GM12878 (cell line): ENCODE measurements around the gene FAM193B. TPM values are rescaled to one million over a fixed set of nuclear protein-coding genes. Genes with fewer than 3 reads are reported as not detected.

Experiments
- BCL3 ChIP-seq: IDR thresholded peaks from 2 replicates; pipeline ENCODE4 v1.6.1; 2011; ENCODE audit warnings: borderline replicate concordance, low read depth, mild to moderate bottlenecking, moderate library complexity, low read length; ENCODE audit not compliant: insufficient read depth, poor library complexity, severe bottlenecking
- BHLHE40 ChIP-seq, 2 experiments: fragments of 450-650 bp in 1 of 2; IDR thresholded peaks; 2 replicates each; pipeline ENCODE4 v1.6.1; 2011 to 2017; ENCODE audit warnings: low read depth in 2 of 2, borderline replicate concordance in 1 of 2, improper control_type of control experiment in 1 of 2, low read length in 1 of 2, mild to moderate bottlenecking in 1 of 2
- CBX5 ChIP-seq: sonication (generic); IDR thresholded peaks from 2 replicates; pipeline ENCODE4 v1.6.1; 2016; ENCODE audit warnings: low read depth, moderate library complexity, mild to moderate bottlenecking, inconsistent platforms
- E2F4 ChIP-seq: IDR thresholded peaks from 2 replicates; pipeline ENCODE4 v1.6.1; 2012; ENCODE audit warnings: low read depth, low read length, improper control_type of control experiment
- E2F8 ChIP-seq: fragments of 450-650 bp; IDR thresholded peaks from 2 replicates; pipeline ENCODE4 v1.6.1; 2018; ENCODE audit warnings: mild to moderate bottlenecking, low read depth, moderate library complexity; ENCODE audit not compliant: partially characterized antibody
- E4F1 ChIP-seq: fragments of 450-650 bp; IDR thresholded peaks from 2 replicates; pipeline ENCODE4 v1.6.1; 2018; ENCODE audit warnings: borderline replicate concordance, mild to moderate bottlenecking; ENCODE audit not compliant: partially characterized antibody
- ESRRA ChIP-seq: IDR thresholded peaks from 2 replicates; pipeline ENCODE4 v1.6.1; 2012; ENCODE audit warnings: mild to moderate bottlenecking, low read length, improper control_type of control experiment
- EZH2 ChIP-seq: IDR thresholded peaks from 2 replicates; pipeline ENCODE4 v1.6.1; 2012; ENCODE audit warnings: low read depth, mild to moderate bottlenecking, control low read depth, inconsistent platforms, low read length, borderline replicate concordance; ENCODE audit not compliant: control insufficient read depth
- HDGF ChIP-seq: fragments of 450-650 bp; IDR thresholded peaks from 2 replicates; pipeline ENCODE4 v1.6.1; 2016; ENCODE audit warnings: antibody characterized with exemption
- IKZF1 ChIP-seq: fragments of 450-650 bp; conservative IDR thresholded peaks from 2 replicates; pipeline ENCODE4 v1.6.1; 2017; ENCODE audit warnings: antibody characterized with exemption, mild to moderate bottlenecking
- JUNB ChIP-seq: IDR thresholded peaks from 2 replicates; pipeline ENCODE4 v1.6.1; 2016; ENCODE audit warnings: antibody characterized with exemption, mild to moderate bottlenecking
- MLLT1 ChIP-seq: fragments of 450-650 bp; IDR thresholded peaks from 2 replicates; pipeline ENCODE4 v1.6.1; 2016; ENCODE audit warnings: mild to moderate bottlenecking
- NFYA ChIP-seq: IDR thresholded peaks from 2 replicates; pipeline ENCODE4 v1.6.1; 2011; ENCODE audit warnings: low read depth, mild to moderate bottlenecking, low read length, improper control_type of control experiment, borderline replicate concordance
- SIX5 ChIP-seq: IDR thresholded peaks from 2 replicates; pipeline ENCODE4 v1.6.1; 2011; ENCODE audit warnings: mild to moderate bottlenecking, low read depth, low read length, moderate library complexity; ENCODE audit not compliant: severe bottlenecking
- SMAD5 ChIP-seq: IDR thresholded peaks from 2 replicates; pipeline ENCODE4 v1.6.1; 2016; ENCODE audit warnings: antibody characterized with exemption, low read depth
- SMARCA5 ChIP-seq: fragments of 450-650 bp; IDR thresholded peaks from 2 replicates; pipeline ENCODE4 v1.6.1; 2017; ENCODE audit warnings: mild to moderate bottlenecking
- SMC3 ChIP-seq: IDR thresholded peaks from 2 replicates; pipeline ENCODE4 v1.6.1; 2011; ENCODE audit warnings: low read length, improper control_type of control experiment, borderline replicate concordance
- SP1 ChIP-seq: IDR thresholded peaks from one replicate; pipeline ENCODE4 v1.6.1; 2011; ENCODE audit warnings: low read depth, low read length
- TARDBP ChIP-seq: IDR thresholded peaks from 2 replicates; pipeline ENCODE4 v1.6.1; 2016; ENCODE audit warnings: borderline replicate concordance
- YBX1 ChIP-seq: fragments of 450-650 bp; IDR thresholded peaks from 2 replicates; pipeline ENCODE4 v1.6.1; 2016; ENCODE audit warnings: antibody characterized with exemption
- ZNF24 ChIP-seq: fragments of 450-650 bp; IDR thresholded peaks from 2 replicates; pipeline ENCODE4 v1.6.1; 2017; ENCODE audit warnings: antibody characterized with exemption, mild to moderate bottlenecking
- polyA plus RNA-seq, 11 experiments: library from polyadenylated mRNA; depleted of rRNA in 4 of 11; unstranded in 6 of 11; stranded (reverse) in 5 of 11; fragments of >200 nt; fragmentation: Nextera tagmentation in 4 of 11; fragmentation: Illumina TruSeq in 1 of 11; extraction: Ambion mirVana in 4 of 11; extraction: Trizol in 1 of 11; gene quantifications; 1 replicate in 1 of 11; 2 replicates in 10 of 11; pipeline versions ENCODE4 v1.2.1 to v1.2.3, GENCODE V29; 2011 to 2016; ENCODE audit warnings: inconsistent platforms in 2 of 11, missing spikeins in 2 of 11, low read depth in 1 of 11
- total RNA-seq, 4 experiments: library from RNA; depleted of rRNA in 3 of 4; stranded (reverse); fragments of >200 nt in 3 of 4; fragmentation: Illumina TruSeq in 1 of 4; extraction: Trizol in 1 of 4; gene quantifications; 2 replicates each; pipeline versions ENCODE4 v1.2.1 to v1.2.3, GENCODE V29; 2013 to 2021

The FAM193B gene
- total and polyA plus RNA-seq, 10 of the 15 experiments (the other 5 are each of a cell fraction or from before 2014, with no cell fraction given) = 3.3 to 47.0 (median 25.1) TPM

- TF ChIP-seq BHLHE40 (IDR thresholded peaks at IDR 0.05; ENCODE audit: borderline replicate concordance in 1 of 2, low read depth in 2 of 2, low read length in 1 of 2) (peak in 1 of 2 experiments; percentile 15; a peak in 1 of 4 replicates), NFYA (no peak), MLLT1 (0 out of 2 replicates have a peak, but pooled peaks have one; percentile 24), EZH2 (no peak), E4F1 (no peak), HDGF (no peak), E2F8 (no peak), CBX5 (no peak), TARDBP (no peak), SMAD5 (no peak), SMC3 (peak; percentile 71), JUNB (no peak), BCL3 (no peak), ESRRA (no peak), ZNF24 (no peak), YBX1 (no peak), IKZF1 (peak; percentile 86), SP1 (no peak), SMARCA5 (peak; percentile 75; the same call in 1 of the 2 replicates), SIX5 (no peak), E2F4 (no peak)
Measured at GRCh38 chr5:177500685-177501522, 53.5 kb downstream of the FAM193B start (continued).
